GM12878 (cell line): ENCODE measurements around the gene RBBP4. TPM values are rescaled to one million over a fixed set of nuclear protein-coding genes. Genes with fewer than 3 reads are reported as not detected.
"Not testable (repeated sequence)": the region's sequence is repeated elsewhere in the genome, so short reads cannot be mapped to it uniquely, and the experiment has no call there.

Source experiments
- ATAC-seq: fragments of 200-7000 bp; cut with Tn5 transposase; 3 replicates; pipeline ENCODE4 v1.9.1; 2020; ENCODE audit warnings: mild to moderate bottlenecking, moderate library complexity
- BruUV-seq: library from RNA; stranded (reverse); fragments of 400-500 nt; replicated peaks from 2 replicates; lab custom pipeline; 2021; lab: Mats Ljungman, UMichigan
- CTCF ChIA-PET: fragments of 300-600 bp; sonication (Branson Sonifier 250); formaldehyde crosslinking; extraction: SDS; loops from one replicate; lab custom pipeline; 2021; ENCODE audit warnings: inconsistent platforms; lab: Yijun Ruan, JAX
- POLR2A ChIA-PET: fragments of 350-600 bp; formaldehyde crosslinking; extraction: SDS; loops from one replicate; lab custom pipeline; 2021; ENCODE audit warnings: inconsistent platforms; lab: Charles Lee
- RAD21 ChIA-PET: fragments of 300-600 bp; sonication (Branson Sonifier 250); formaldehyde crosslinking; loops from one replicate; lab custom pipeline; 2023; ENCODE audit warnings: antibody characterized with exemption; ENCODE audit not compliant: unreplicated experiment; lab: Charles Lee
- SMC1A ChIA-PET: fragments of 300-600 bp; sonication (Branson Sonifier 250); formaldehyde crosslinking; loops from one replicate; lab custom pipeline; 2023; ENCODE audit not compliant: unreplicated experiment, uncharacterized antibody; lab: Charles Lee
- DNase-seq: peaks from one replicate; pipeline ENCODE4 v3.0.0-alpha.2; 2011; ENCODE audit warnings: low read depth, low spot score
- FAIRE-seq: peaks from 3 replicates; lab custom pipeline; 2011; peaks lifted over from hg19 to GRCh38; lab: Jason Lieb, UNC
- H2AFZ ChIP-seq: 2 replicates; pipeline ENCODE4 v1.6.0; 2011; ENCODE audit warnings: low read depth, low read length, control low read depth; ENCODE audit not compliant: control insufficient read depth
- H3K27ac ChIP-seq: 2 replicates; pipeline ENCODE4 v1.5.1; 2011; ENCODE audit warnings: control low read depth; ENCODE audit not compliant: control insufficient read depth, insufficient read depth
- H3K27me3 ChIP-seq, 2 experiments: replicated peaks in 1 of 2; 2 replicates each; pipeline versions ENCODE4 v1.6.0 to v1.6.1; 2011; ENCODE audit warnings: low read length in 1 of 2; ENCODE audit not compliant: control insufficient read depth in 2 of 2, insufficient read depth in 2 of 2
- H3K36me3 ChIP-seq, 2 experiments: 2 replicates each; pipeline ENCODE4 v1.5.1; 2011; ENCODE audit warnings: low read length in 1 of 2; ENCODE audit not compliant: control insufficient read depth in 2 of 2, insufficient read depth in 2 of 2
- H3K4me1 ChIP-seq: 2 replicates; pipeline ENCODE4 v1.6.1; 2011; ENCODE audit warnings: mild to moderate bottlenecking, low read length, moderate library complexity, mixed read lengths; ENCODE audit not compliant: control insufficient read depth, insufficient read depth
- H3K4me2 ChIP-seq: 2 replicates; pipeline ENCODE4 v1.6.0; 2011; ENCODE audit warnings: control low read depth; ENCODE audit not compliant: control insufficient read depth, insufficient read depth
- H3K4me3 ChIP-seq: fragments of 200-600 bp; sonication (generic); 2 replicates; pipeline ENCODE4 v1.5.1; 2016
- H3K79me2 ChIP-seq: 2 replicates; pipeline ENCODE4 v1.6.0; 2011; ENCODE audit warnings: low read length; ENCODE audit not compliant: control insufficient read depth, insufficient read depth
- H3K9ac ChIP-seq: 2 replicates; pipeline ENCODE4 v1.8.0; 2011; ENCODE audit warnings: low read length, control low read depth, mixed read lengths; ENCODE audit not compliant: control insufficient read depth, insufficient read depth
- H3K9me3 ChIP-seq: replicated peaks from 3 replicates; pipeline ENCODE4 v1.5.1; 2011; ENCODE audit warnings: mild to moderate bottlenecking, low read length; ENCODE audit not compliant: control insufficient read depth, insufficient read depth
- H4K20me1 ChIP-seq: 2 replicates; pipeline ENCODE4 v1.6.0; 2011; ENCODE audit not compliant: control insufficient read depth, insufficient read depth
- MYB ChIP-seq: fragments of 150-350 bp; IDR thresholded peaks from 2 replicates; pipeline ENCODE4 v1.6.1; 2014; ENCODE audit warnings: mild to moderate bottlenecking, low read depth, low read length, borderline replicate concordance
- SMAD1 ChIP-seq: fragments of 450-650 bp; IDR thresholded peaks from 2 replicates; pipeline ENCODE4 v1.6.1; 2018; ENCODE audit warnings: mild to moderate bottlenecking, low read depth; ENCODE audit not compliant: partially characterized antibody
- SMC3 ChIP-seq: IDR thresholded peaks from 2 replicates; pipeline ENCODE4 v1.6.1; 2011; ENCODE audit warnings: low read length, improper control_type of control experiment, borderline replicate concordance
- YY1 ChIP-seq: IDR thresholded peaks from 2 replicates; pipeline ENCODE4 v1.6.1; 2011; ENCODE audit warnings: low read depth, mild to moderate bottlenecking, low read length
- WGBS: methylation state at CpG from one replicate; pipeline ENCODE4 v1.1.6; 2016; ENCODE audit warnings: low lambda C conversion rate; ENCODE audit not compliant: insufficient replicate concordance, insufficient coverage; ENCODE audit errors: missing lambda C conversion rate; 5-methylcytosine and 5-hydroxymethylcytosine counted together
- in situ Hi-C: fragments of 300-500 bp; cut with MboI; formaldehyde crosslinking; loops from 9 replicates; pipeline ENCODE4 v1.14.3; 2018; ENCODE audit warnings: mixed read lengths
- intact Hi-C: fragments of 100-400 bp; cut with micrococcal nuclease; formaldehyde crosslinking; loops from one replicate; pipeline ENCODE4 v1.14.2; 2022; ENCODE audit not compliant: unreplicated experiment
- polyA plus RNA-seq, 11 experiments: library from polyadenylated mRNA; depleted of rRNA in 4 of 11; unstranded in 6 of 11; stranded (reverse) in 5 of 11; fragments of >200 nt; fragmentation: Nextera tagmentation in 4 of 11; fragmentation: Illumina TruSeq in 1 of 11; extraction: Ambion mirVana in 4 of 11; extraction: Trizol in 1 of 11; gene quantifications; 1 replicate in 1 of 11; 2 replicates in 10 of 11; pipeline versions ENCODE4 v1.2.1 to v1.2.3, GENCODE V29; 2011 to 2016; ENCODE audit warnings: inconsistent platforms in 2 of 11, missing spikeins in 2 of 11, low read depth in 1 of 11
- total RNA-seq, 4 experiments: library from RNA; depleted of rRNA in 3 of 4; stranded (reverse); fragments of >200 nt in 3 of 4; fragmentation: Illumina TruSeq in 1 of 4; extraction: Trizol in 1 of 4; gene quantifications; 2 replicates each; pipeline versions ENCODE4 v1.2.1 to v1.2.3, GENCODE V29; 2013 to 2021
- TF ChIP-seq, protein P1 (sequence below): fragments of 450-650 bp; IDR thresholded peaks from 2 replicates; pipeline ENCODE4 v1.6.1; 2017; ENCODE audit warnings: borderline replicate concordance

RBBP4 gene
- total and polyA plus RNA-seq, 10 of the 15 experiments (the other 5 are each of a cell fraction or from before 2014, with no cell fraction given): 120 to 357 (median 231) TPM

- not testable (repeated sequence) for H4K20me1 ChIP-seq
Measured at GRCh38 chr1:32711221-32711620, 60.2 kb downstream of the RBBP4 start.

DNA sequence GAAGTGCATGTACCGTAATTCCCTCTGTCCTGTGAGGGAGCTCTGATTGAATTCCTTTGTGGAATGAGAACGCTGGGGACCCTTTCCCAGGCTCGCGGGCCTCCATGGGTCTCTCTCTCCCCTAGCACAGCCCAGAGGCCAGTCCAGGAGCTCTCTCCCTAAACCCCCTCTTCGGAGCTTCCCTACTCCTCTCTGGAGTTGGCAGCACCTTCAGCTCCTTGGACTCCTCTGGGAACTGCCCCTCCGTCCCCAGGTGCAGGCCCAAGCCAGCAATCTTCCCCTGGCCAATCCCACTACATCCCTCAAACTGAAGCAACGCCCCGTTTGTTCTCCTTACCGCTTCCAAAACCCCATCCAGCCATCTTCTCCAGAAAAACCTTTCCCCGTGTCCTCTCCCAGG lies 62.1 kb downstream of the RBBP4 start:
- Histone ChIP-seq H2AFZ (no peak overlapping the region), H3K27ac (no peak overlapping the region), H3K9me3 (no peaks in the 10 kb centered on the region), H3K79me2 (no peaks in the 10 kb centered on the region), H3K27me3 (no peaks in the 10 kb centered on the region), H3K4me1 (0 out of 2 replicates have a peak, but pooled peaks cover 4% of the 10 kb centered on the region), H3K36me3 (no peaks in the 10 kb centered on the region), H3K4me3 (no peak overlapping the region), H3K4me2 (no peak overlapping the region), H3K9ac (no peak overlapping the region), H4K20me1 (no peaks in the 10 kb centered on the region)
- intact Hi-C loops (loop anchor here (5.0 kb wide), 1 partner anchor 191 kb away; no protein-coding TSS in a partner anchor), in situ Hi-C loops (no loop called here)
- ATAC-seq (no peak), DNase-seq (no peak), FAIRE-seq (no peak)
- POLR2A ChIA-PET: interaction anchor here (0.7 to 1.4 kb wide), 3 partner anchors 78 to 162 kb away, joined by 3 to 6 read pairs (median 4); no protein-coding TSS in a partner anchor
- WGBS: 45% methylated on average over 10 of the region's 10 CpGs
- SMC1A ChIA-PET: interaction anchor here (0.8 to 3.3 kb wide), 12 partner anchors 8 to 217 kb away, joined by 3 to 37 read pairs (median 5); no protein-coding TSS in a partner anchor
- no TSS peak for BruUV-seq
- TF ChIP-seq MYB: no peak
- TF ChIP-seq SMAD1: no peak
- no peak for TF ChIP-seq YY1
- TF ChIP-seq, protein P1, sequence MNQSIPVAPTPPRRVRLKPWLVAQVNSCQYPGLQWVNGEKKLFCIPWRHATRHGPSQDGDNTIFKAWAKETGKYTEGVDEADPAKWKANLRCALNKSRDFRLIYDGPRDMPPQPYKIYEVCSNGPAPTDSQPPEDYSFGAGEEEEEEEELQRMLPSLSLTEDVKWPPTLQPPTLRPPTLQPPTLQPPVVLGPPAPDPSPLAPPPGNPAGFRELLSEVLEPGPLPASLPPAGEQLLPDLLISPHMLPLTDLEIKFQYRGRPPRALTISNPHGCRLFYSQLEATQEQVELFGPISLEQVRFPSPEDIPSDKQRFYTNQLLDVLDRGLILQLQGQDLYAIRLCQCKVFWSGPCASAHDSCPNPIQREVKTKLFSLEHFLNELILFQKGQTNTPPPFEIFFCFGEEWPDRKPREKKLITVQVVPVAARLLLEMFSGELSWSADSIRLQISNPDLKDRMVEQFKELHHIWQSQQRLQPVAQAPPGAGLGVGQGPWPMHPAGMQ: no peak
- TF ChIP-seq SMC3: no peak
- CTCF ChIA-PET: interaction anchor here (0.6 to 8.2 kb wide), 38 partner anchors 9 to 1292 kb away, joined by 3 to 163 read pairs (median 4); partner anchors contain the start of genes BSDC1 and YARS1
- RAD21 ChIA-PET: interaction anchor here (0.6 to 3.8 kb wide), 18 partner anchors 16 to 219 kb away, joined by 3 to 65 read pairs (median 4); no protein-coding TSS in a partner anchor

More at GRCh38 chr1:32711221-32711620, 60.2 kb downstream of the RBBP4 start:
- intact Hi-C loops: loop anchor here (5.0 kb wide), 1 partner anchor 189 kb away; no protein-coding TSS in a partner anchor
- ChIA-PET SMC1A (interaction anchor here (1.0 to 3.3 kb wide), 7 partner anchors 27 to 191 kb away, joined by 3 to 37 read pairs (median 6); no protein-coding TSS in a partner anchor), RAD21 (interaction anchor here (0.7 to 3.8 kb wide), 9 partner anchors 17 to 609 kb away, joined by 3 to 65 read pairs (median 10); no protein-coding TSS in a partner anchor), POLR2A (interaction anchor here (1.3 kb wide), 1 partner anchor 63 kb away, joined by 4 read pairs; no protein-coding TSS in a partner anchor), CTCF (interaction anchor here (0.6 to 8.2 kb wide), 20 partner anchors 11 to 395 kb away, joined by 3 to 163 read pairs (median 4); no protein-coding TSS in a partner anchor)
- H3K79me2 ChIP-seq, H3K4me3 ChIP-seq, ATAC-seq, H2AFZ ChIP-seq, H3K4me2 ChIP-seq, DNase-seq, H3K9me3 ChIP-seq, FAIRE-seq, H3K4me1 ChIP-seq, H3K36me3 ChIP-seq, H3K27ac ChIP-seq, BruUV-seq, H3K9ac ChIP-seq, in situ Hi-C loops, H3K27me3 ChIP-seq: not testable (repeated sequence)
- WGBS: 27% methylated on average over 3 of the region's 4 CpGs
